ENCODE measurements around the gene TAOK3.

The TAOK3 gene

DNA sequence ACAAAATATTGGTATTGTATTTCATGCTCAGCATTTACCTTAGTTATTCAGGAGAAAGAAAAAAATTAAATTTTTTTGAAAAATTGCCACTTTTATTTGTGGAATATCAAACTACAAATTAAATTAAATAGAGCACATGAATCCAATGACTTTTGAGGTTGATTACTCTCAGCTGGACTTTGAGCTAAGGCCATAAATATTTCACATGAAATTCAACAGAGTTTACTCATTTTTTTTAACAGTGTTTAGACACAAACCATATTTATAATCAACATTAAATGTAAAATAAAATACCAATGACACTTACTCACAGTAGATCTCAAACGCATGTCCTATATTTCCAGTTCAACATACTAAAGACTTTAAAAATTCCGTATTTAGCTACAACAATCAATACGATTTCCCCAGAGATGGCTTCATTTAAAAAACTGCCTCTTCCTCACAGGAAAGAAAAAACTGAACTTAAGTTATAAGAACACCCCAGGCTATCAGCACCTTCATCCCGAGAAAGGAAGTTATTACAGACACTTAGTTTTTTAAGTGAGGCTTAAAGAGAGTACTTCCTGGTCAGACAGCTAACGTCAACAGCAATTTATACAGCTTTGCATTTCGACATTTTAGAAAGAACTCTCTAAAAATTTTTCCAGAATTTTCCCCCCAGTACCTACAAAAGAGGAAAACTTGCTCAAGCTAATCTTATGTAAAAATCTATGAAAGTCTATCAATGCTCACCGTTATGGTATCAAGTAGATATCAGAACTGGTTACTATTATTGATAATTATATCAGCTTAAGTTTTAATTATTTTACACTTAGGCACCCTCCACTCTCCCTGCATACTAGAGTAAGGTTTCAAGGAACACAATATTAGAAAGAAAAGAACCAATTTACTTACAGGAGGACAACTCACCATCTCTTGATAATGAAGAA is 13.8 kb downstream of the TAOK3 start:
- no peaks in the 10 kb centered on the region for H3K9me2 ChIP-seq (replicated peaks; ENCODE audit: control insufficient read depth, low read length)

DNA sequence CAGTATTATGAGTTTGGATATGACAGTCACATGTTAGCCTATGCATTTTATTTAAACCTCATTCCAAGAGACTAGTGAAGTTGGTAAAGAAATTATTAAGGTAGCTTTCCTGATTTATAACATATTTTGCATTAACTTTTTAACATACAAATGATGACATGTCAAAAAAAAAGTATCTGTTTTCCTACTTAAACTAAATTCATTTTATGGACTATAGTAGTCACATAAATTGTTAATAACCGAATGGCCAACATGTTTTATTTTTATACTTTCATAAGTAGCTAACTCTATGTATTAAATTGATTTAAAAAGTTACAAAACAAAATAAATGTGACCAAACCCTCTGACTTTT is 14.7 kb downstream of the TAOK3 start:
- H3K36me3 ChIP-seq (ENCODE audit: control insufficient read depth, low read length) = peaks cover 31% of the 10 kb centered on the region
- no peaks in the 10 kb centered on the region for H3K27me3 ChIP-seq (ENCODE audit: control insufficient read depth, low read length)
- no peaks in the 10 kb centered on the region for H4K20me1 ChIP-seq (ENCODE audit: control insufficient read depth, insufficient read depth, low read depth, low read length)
- H3K9me2 ChIP-seq (replicated peaks; ENCODE audit: control insufficient read depth, low read length) = no peaks in the 10 kb centered on the region
- TF ChIP-seq EZH2phosphoT487 (IDR thresholded peaks at IDR 0.05; ENCODE audit: borderline replicate concordance, low read length) = no peak
- TF ChIP-seq, protein P1, sequence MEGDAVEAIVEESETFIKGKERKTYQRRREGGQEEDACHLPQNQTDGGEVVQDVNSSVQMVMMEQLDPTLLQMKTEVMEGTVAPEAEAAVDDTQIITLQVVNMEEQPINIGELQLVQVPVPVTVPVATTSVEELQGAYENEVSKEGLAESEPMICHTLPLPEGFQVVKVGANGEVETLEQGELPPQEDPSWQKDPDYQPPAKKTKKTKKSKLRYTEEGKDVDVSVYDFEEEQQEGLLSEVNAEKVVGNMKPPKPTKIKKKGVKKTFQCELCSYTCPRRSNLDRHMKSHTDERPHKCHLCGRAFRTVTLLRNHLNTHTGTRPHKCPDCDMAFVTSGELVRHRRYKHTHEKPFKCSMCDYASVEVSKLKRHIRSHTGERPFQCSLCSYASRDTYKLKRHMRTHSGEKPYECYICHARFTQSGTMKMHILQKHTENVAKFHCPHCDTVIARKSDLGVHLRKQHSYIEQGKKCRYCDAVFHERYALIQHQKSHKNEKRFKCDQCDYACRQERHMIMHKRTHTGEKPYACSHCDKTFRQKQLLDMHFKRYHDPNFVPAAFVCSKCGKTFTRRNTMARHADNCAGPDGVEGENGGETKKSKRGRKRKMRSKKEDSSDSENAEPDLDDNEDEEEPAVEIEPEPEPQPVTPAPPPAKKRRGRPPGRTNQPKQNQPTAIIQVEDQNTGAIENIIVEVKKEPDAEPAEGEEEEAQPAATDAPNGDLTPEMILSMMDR (IDR thresholded peaks at IDR 0.05; ENCODE audit: low read depth, low read length, poor library complexity, severe bottlenecking) = no peak
- peak overlapping the region; percentile 76 for H3K4me3 ChIP-seq (ENCODE audit: low read length)
- peaks cover 8% of the 10 kb centered on the region; the same call in 1 of the 2 replicates for H3K9me3 ChIP-seq (ENCODE audit: control insufficient read depth, insufficient read depth, low read length)
- H3K27ac ChIP-seq (ENCODE audit: low read depth, low read length) = peak overlapping the region; percentile 85
- H3K4me1 ChIP-seq (ENCODE audit: control insufficient read depth, low read length) = peaks cover 56% of the 10 kb centered on the region
- H3F3A ChIP-seq (ENCODE audit: control insufficient read depth, insufficient read depth) = peaks cover 41% of the 10 kb centered on the region
- H3K79me2 ChIP-seq (ENCODE audit: control insufficient read depth, low read length) = peaks cover 70% of the 10 kb centered on the region
- H3K4me2 ChIP-seq (ENCODE audit: low read length) = peak overlapping the region; percentile 79

More for the DNA sequence above, 13.8 kb downstream of the TAOK3 start:
- Histone ChIP-seq H3K79me2 (ENCODE audit: control insufficient read depth, low read length) (peaks cover 61% of the 10 kb centered on the region), H3K9me3 (ENCODE audit: control insufficient read depth, insufficient read depth, low read length) (peaks cover 8% of the 10 kb centered on the region; the same call in 1 of the 2 replicates), H3K36me3 (ENCODE audit: control insufficient read depth, low read length) (peaks cover 22% of the 10 kb centered on the region), H3K27ac (ENCODE audit: low read depth, low read length) (peak overlapping the region; percentile 85), H3K27me3 (ENCODE audit: control insufficient read depth, low read length) (no peaks in the 10 kb centered on the region), H3K4me3 (ENCODE audit: low read length) (peak overlapping the region; percentile 76), H4K20me1 (ENCODE audit: control insufficient read depth, insufficient read depth, low read depth, low read length) (no peaks in the 10 kb centered on the region), H3K4me2 (ENCODE audit: low read length) (peak overlapping the region; percentile 79), H3F3A (ENCODE audit: control insufficient read depth, insufficient read depth) (peaks cover 41% of the 10 kb centered on the region), H3K4me1 (ENCODE audit: control insufficient read depth, low read length) (peaks cover 49% of the 10 kb centered on the region)
- TF ChIP-seq EZH2phosphoT487 (IDR thresholded peaks at IDR 0.05; ENCODE audit: borderline replicate concordance, low read length) = no peak

DNA sequence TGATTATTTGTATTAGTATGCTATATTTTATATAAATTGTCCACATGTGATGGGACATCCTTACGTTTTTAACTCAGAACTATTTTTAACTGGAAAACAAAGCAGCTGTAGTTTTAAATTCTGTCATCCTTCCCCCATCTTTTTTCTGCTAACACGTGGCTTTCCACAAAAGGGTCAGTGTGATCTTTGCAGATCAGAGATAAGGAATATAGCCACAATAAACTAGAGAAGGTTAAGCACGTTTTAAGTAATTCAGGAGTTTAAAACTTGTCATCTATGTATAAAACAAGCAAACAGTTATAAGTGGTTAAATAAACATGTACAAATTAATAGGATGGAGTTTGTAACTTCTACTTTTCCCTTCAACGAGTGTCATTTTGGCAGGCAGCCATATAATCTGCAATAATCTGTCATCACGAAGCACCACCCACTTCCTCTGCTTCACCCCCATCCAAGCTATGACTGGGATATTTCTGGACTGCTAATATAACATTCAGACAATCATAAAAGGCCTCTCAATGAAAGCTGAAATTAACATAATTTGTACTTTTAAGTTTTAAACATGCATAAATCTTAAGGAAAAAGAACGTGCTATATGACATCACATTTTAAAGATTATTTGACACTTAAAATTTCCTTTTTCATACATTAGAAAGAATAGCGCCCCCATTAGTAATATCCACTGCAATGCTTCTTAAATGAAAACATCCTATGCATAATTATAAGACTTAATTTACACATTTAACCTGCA is 15.3 kb downstream of the TAOK3 start:
- peaks cover 41% of the 10 kb centered on the region for H3F3A ChIP-seq (ENCODE audit: control insufficient read depth, insufficient read depth)
- H3K4me2 ChIP-seq (ENCODE audit: low read length) = peak overlapping the region; percentile 79
- no peak for TF ChIP-seq EZH2phosphoT487 (IDR thresholded peaks at IDR 0.05; ENCODE audit: borderline replicate concordance, low read length)
- TF ChIP-seq, protein P1 (IDR thresholded peaks at IDR 0.05; ENCODE audit: low read depth, low read length, poor library complexity, severe bottlenecking) = peak; percentile 83
- H3K9me3 ChIP-seq (ENCODE audit: control insufficient read depth, insufficient read depth, low read length) = peaks cover 8% of the 10 kb centered on the region; the same call in 1 of the 2 replicates
- H3K27me3 ChIP-seq (ENCODE audit: control insufficient read depth, low read length) = no peaks in the 10 kb centered on the region
- no peaks in the 10 kb centered on the region for H3K9me2 ChIP-seq (replicated peaks; ENCODE audit: control insufficient read depth, low read length)
- H3K79me2 ChIP-seq (ENCODE audit: control insufficient read depth, low read length) = peaks cover 75% of the 10 kb centered on the region
- H3K36me3 ChIP-seq (ENCODE audit: control insufficient read depth, low read length) = peaks cover 34% of the 10 kb centered on the region
- H3K4me1 ChIP-seq (ENCODE audit: control insufficient read depth, low read length) = peaks cover 58% of the 10 kb centered on the region
- peak overlapping the region; percentile 76 for H3K4me3 ChIP-seq (ENCODE audit: low read length)
- peak overlapping the region; percentile 85 for H3K27ac ChIP-seq (ENCODE audit: low read depth, low read length)
- no peaks in the 10 kb centered on the region for H4K20me1 ChIP-seq (ENCODE audit: control insufficient read depth, insufficient read depth, low read depth, low read length)

All from DOHH2 (cell line).